ENCODE data around the gene MTERF1.
"Not testable (repeated sequence)": the region's sequence is repeated elsewhere in the genome, so short reads cannot be mapped to it uniquely, and the experiment has no call there.

The MTERF1 gene, protein sequence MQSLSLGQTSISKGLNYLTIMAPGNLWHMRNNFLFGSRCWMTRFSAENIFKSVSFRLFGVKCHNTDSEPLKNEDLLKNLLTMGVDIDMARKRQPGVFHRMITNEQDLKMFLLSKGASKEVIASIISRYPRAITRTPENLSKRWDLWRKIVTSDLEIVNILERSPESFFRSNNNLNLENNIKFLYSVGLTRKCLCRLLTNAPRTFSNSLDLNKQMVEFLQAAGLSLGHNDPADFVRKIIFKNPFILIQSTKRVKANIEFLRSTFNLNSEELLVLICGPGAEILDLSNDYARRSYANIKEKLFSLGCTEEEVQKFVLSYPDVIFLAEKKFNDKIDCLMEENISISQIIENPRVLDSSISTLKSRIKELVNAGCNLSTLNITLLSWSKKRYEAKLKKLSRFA

GRCh38 chr7:91880413-91881241, at the start of gene MTERF1:
MTERF1 (minus strand) TSS chr7:91880702; CDS start chr7:91880083, 619 bp downstream.
- DNase-seq (ENCODE audit: extremely low read depth in 1 of 2, low read depth in 1 of 2) = peak; percentile 84 to 87

GRCh38 chr7:91929463-91929862, 49.0 kb upstream of the MTERF1 start:
- no peak for DNase-seq (ENCODE audit: extremely low read depth in 1 of 2, low read depth in 1 of 2)

- DNase-seq (ENCODE audit: extremely low read depth in 1 of 2, low read depth in 1 of 2) = no peak
Measured at GRCh38 chr7:91927912-91928311, 47.4 kb upstream of the MTERF1 start.

- no peak for DNase-seq (ENCODE audit: extremely low read depth in 1 of 2, low read depth in 1 of 2)
Measured at GRCh38 chr7:91922857-91923256, 42.4 kb upstream of the MTERF1 start.

GRCh38 chr7:91918356-91918755, 37.9 kb upstream of the MTERF1 start:
- DNase-seq (ENCODE audit: extremely low read depth in 1 of 2, low read depth in 1 of 2) = no peak

- DNase-seq (ENCODE audit: extremely low read depth in 1 of 2, low read depth in 1 of 2) = no peak
Measured at GRCh38 chr7:91916051-91916440, 35.5 kb upstream of the MTERF1 start.

GRCh38 chr7:91915401-91916050, 35.0 kb upstream of the MTERF1 start:
- DNase-seq (ENCODE audit: extremely low read depth in 1 of 2, low read depth in 1 of 2) = no peak

DNA sequence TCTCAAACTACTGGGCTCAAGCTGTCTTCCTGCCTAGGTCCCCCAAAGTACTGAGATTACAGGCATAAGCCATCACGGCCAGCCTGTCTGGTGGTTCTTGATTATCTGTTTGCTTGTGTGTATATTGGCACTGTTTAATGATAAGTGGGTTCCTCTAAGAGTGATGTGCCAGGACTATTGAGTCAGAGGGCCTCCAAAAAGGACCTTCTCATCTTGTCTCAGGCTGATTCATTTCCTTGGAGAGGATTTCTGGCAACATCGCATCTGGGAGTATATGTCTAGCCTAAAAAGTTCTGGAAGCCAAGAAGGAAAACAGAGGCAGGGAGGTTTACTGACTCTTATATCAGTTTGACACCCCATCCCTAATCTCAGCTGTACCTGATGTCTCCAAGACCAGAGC, 33.1 kb upstream of the MTERF1 start:
- DNase-seq (ENCODE audit: extremely low read depth in 1 of 2, low read depth in 1 of 2) = no peak

- DNase-seq (ENCODE audit: extremely low read depth in 1 of 2, low read depth in 1 of 2) = no peak
Measured at GRCh38 chr7:91912494-91912893, 32.0 kb upstream of the MTERF1 start.

DNA sequence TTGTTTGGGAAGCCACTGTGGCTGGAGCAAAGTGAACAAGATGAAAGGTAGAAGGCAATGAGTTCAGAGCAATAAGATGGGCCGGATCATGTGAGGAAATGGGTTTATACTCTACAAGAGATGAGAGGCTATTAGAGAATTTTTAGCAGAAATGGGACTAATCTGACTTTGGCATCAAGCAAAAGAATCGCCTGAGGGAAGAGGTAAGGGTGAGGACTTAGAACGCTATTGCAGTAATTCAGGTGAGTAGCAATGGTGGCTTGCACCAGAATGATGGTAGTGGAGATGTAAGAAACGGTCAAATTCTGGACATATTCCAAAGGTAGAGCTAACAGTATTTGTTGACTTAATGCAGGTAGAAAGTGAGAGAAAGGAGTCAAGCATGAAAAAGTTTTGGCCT, 30.6 kb upstream of the MTERF1 start:
- no peak for DNase-seq (ENCODE audit: extremely low read depth in 1 of 2, low read depth in 1 of 2)

GRCh38 chr7:91910171-91910570, 29.7 kb upstream of the MTERF1 start:
- DNase-seq (ENCODE audit: extremely low read depth in 1 of 2, low read depth in 1 of 2) = no peak

- no peak for DNase-seq (ENCODE audit: extremely low read depth in 1 of 2, low read depth in 1 of 2)
Measured at GRCh38 chr7:91899563-91899962, 19.1 kb upstream of the MTERF1 start.

- no peak for DNase-seq (ENCODE audit: extremely low read depth in 1 of 2, low read depth in 1 of 2)
Measured at GRCh38 chr7:91898240-91898992, 17.9 kb upstream of the MTERF1 start.

GRCh38 chr7:91894781-91895480, 14.4 kb upstream of the MTERF1 start:
- no peak for DNase-seq (ENCODE audit: extremely low read depth in 1 of 2, low read depth in 1 of 2)

GRCh38 chr7:91893699-91894098, 13.2 kb upstream of the MTERF1 start:
- not testable (repeated sequence) for DNase-seq (ENCODE audit: extremely low read depth in 1 of 2, low read depth in 1 of 2)

GRCh38 chr7:91892821-91893340, 12.4 kb upstream of the MTERF1 start:
- DNase-seq (ENCODE audit: extremely low read depth in 1 of 2, low read depth in 1 of 2) = no peak

- DNase-seq (ENCODE audit: extremely low read depth in 1 of 2, low read depth in 1 of 2) = no peak
Measured at GRCh38 chr7:91892099-91892705, 11.7 kb upstream of the MTERF1 start.

DNA sequence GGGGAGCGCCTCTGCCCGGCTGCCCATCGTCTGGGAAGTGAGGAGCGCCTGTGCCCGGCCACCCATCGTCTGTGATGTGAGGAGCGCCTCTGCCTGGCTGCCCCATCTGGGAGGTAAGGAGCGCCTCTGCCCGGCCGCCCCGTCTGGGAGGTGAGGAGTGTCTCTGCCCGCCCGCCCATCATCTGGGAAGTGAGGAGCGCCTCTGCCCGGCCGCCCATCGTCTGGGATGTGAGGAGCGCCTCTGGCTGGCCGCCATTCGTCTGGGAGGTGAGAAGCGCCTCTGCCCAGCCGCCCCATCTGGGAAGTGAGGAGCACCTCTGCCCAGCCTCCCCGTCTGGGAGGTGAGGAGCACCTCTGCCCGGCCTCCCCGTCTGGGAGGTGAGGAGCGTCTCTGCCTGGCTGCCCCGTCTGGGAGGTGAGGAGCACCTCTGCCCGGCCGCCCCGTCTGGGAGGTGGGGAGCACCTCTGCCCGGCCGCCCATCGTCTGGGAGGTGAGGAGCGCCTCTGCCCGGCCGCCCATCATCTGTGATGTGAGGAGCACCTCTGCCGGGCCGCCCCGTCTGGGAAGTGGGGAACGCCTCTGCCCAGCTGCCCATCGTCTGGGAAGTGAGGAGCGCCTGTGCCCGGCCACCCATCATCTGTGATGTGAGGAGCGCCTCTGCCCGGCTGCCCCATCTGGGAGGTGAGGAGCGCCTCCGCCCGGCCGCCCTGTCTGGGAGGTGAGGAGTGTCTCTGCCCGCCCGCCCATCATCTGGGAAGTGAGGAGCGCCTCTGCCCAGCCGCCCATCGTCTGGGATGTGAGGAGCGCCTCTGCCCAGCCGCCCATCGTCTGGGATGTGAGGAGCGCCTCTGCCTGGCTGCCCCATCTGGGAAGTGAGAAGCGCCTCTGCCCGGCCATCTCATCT, 8.0 kb upstream of the MTERF1 start:
- DNase-seq (ENCODE audit: extremely low read depth in 1 of 2, low read depth in 1 of 2) = not testable (repeated sequence)

All from stimulated activated CD8-positive, alpha-beta memory T cell treated with anti-CD3 and anti-CD28 coated beads, Interleukin-7, amount 100 ng/mL, for 48 hours (primary cell).